ENCODE data around the gene CFAP251. TPM values are rescaled to one million over a fixed set of nuclear protein-coding genes. Genes with fewer than 3 reads are reported as not detected.

CFAP251 gene
- total RNA-seq, 1 donor from 2014 or later, result 0.91 TPM

GRCh38 chr12:121966959-121967358, 48.6 kb downstream of the CFAP251 start:
- Histone ChIP-seq H3K27me3 (ENCODE audit: low read depth) (no peaks in the 10 kb centered on the region), H3K4me1 (peaks cover 28% of the 10 kb centered on the region), H3K9me3 (replicated peaks) (no peaks in the 10 kb centered on the region), H3K36me3 (no peaks in the 10 kb centered on the region), H3K4me3 (no peak overlapping the region), H3K27ac (replicated peaks) (peak overlapping the region; percentile 87)
- DNase-seq, result no peak
- no peak for TF ChIP-seq CTCF (IDR thresholded peaks at IDR 0.05; ENCODE audit: borderline replicate concordance)
- intact Hi-C loops (cut with micrococcal nuclease), result no loop called here

- intact Hi-C loops (cut with micrococcal nuclease), result no loop called here
- no peak overlapping the region for H3K27ac ChIP-seq (replicated peaks)
- peak; percentile 24 for DNase-seq
These were observed 50.5 kb downstream of the CFAP251 start for GRCh38 chr12:121968876-121969275.

GRCh38 chr12:121969726-121970125, 51.3 kb downstream of the CFAP251 start:
- Histone ChIP-seq H3K4me3 (no peak overlapping the region), H3K27me3 (ENCODE audit: low read depth) (no peaks in the 10 kb centered on the region), H3K27ac (replicated peaks) (no peak overlapping the region), H3K9me3 (replicated peaks) (peaks cover 11% of the 10 kb centered on the region), H3K4me1 (peaks cover 36% of the 10 kb centered on the region), H3K36me3 (no peaks in the 10 kb centered on the region)
- no peak for TF ChIP-seq CTCF (IDR thresholded peaks at IDR 0.05; ENCODE audit: borderline replicate concordance)
- intact Hi-C loops (cut with micrococcal nuclease), result no loop called here
- no peak for DNase-seq

More at GRCh38 chr12:121968876-121969275, 50.5 kb downstream of the CFAP251 start:
- no peak for TF ChIP-seq CTCF (IDR thresholded peaks at IDR 0.05; ENCODE audit: borderline replicate concordance)
- no peaks in the 10 kb centered on the region for H3K36me3 ChIP-seq
- H3K9me3 ChIP-seq (replicated peaks), result peaks cover 11% of the 10 kb centered on the region
- H3K4me3 ChIP-seq, result no peak overlapping the region
- no peaks in the 10 kb centered on the region for H3K27me3 ChIP-seq (ENCODE audit: low read depth)
- peaks cover 28% of the 10 kb centered on the region for H3K4me1 ChIP-seq

GRCh38 chr12:121970581-121971300, 52.3 kb downstream of the CFAP251 start:
- TF ChIP-seq CTCF (IDR thresholded peaks at IDR 0.05; ENCODE audit: borderline replicate concordance), result no peak
- Histone ChIP-seq H3K27me3 (ENCODE audit: low read depth) (no peaks in the 10 kb centered on the region), H3K4me3 (no peak overlapping the region), H3K9me3 (replicated peaks) (peaks cover 11% of the 10 kb centered on the region), H3K27ac (replicated peaks) (peak overlapping the region; percentile 70), H3K36me3 (no peaks in the 10 kb centered on the region), H3K4me1 (peaks cover 36% of the 10 kb centered on the region)
- intact Hi-C loops (cut with micrococcal nuclease), result no loop called here
- DNase-seq, result peak; percentile 36

- intact Hi-C loops (cut with micrococcal nuclease), result no loop called here
- Histone ChIP-seq H3K9me3 (replicated peaks) (peaks cover 11% of the 10 kb centered on the region), H3K27ac (replicated peaks) (peak overlapping the region; percentile 12), H3K36me3 (no peaks in the 10 kb centered on the region), H3K27me3 (ENCODE audit: low read depth) (no peaks in the 10 kb centered on the region), H3K4me3 (no peak overlapping the region), H3K4me1 (peaks cover 33% of the 10 kb centered on the region)
- no peak for TF ChIP-seq CTCF (IDR thresholded peaks at IDR 0.05; ENCODE audit: borderline replicate concordance)
- no peak for DNase-seq
These were observed 55.9 kb downstream of the CFAP251 start for GRCh38 chr12:121974026-121974985.

All from left ventricle myocardium inferior (tissue), 1 donor.